ENCODE results near the gene TCTN1. TPM values are rescaled to one million over a fixed set of nuclear protein-coding genes. Genes with fewer than 3 reads are reported as not detected.

TCTN1 gene
- total RNA-seq, 1 donor from 2014 or later, result 24.4 TPM

Other genes starting within 250 kb of the TCTN1 start
- 64.8 TPM for gene ANAPC7, start 210.4 kb upstream of the TCTN1 start, total RNA-seq (ENCODE audit: unreplicated experiment)
- gene ARPC3, start 163.8 kb upstream of the TCTN1 start, total RNA-seq (ENCODE audit: unreplicated experiment), result 230 TPM
- 20.4 TPM for gene GPN3, start 145.9 kb upstream of the TCTN1 start, total RNA-seq (ENCODE audit: unreplicated experiment)
- gene FAM216A, start 145.3 kb upstream of the TCTN1 start, total RNA-seq (ENCODE audit: unreplicated experiment), result 3.1 TPM
- 116 TPM for gene VPS29, start 112.0 kb upstream of the TCTN1 start, total RNA-seq (ENCODE audit: unreplicated experiment)
- gene RAD9B, start 111.8 kb upstream of the TCTN1 start, total RNA-seq (ENCODE audit: unreplicated experiment), result 0.54 TPM
- gene PPTC7, start 30.8 kb upstream of the TCTN1 start, total RNA-seq (ENCODE audit: unreplicated experiment), result 13.7 TPM
- gene HVCN1, start 75.0 kb downstream of the TCTN1 start, total RNA-seq (ENCODE audit: unreplicated experiment), result 11.9 TPM
- 152 TPM for gene PPP1CC, start 128.8 kb downstream of the TCTN1 start, total RNA-seq (ENCODE audit: unreplicated experiment)
- gene CCDC63, start 232.9 kb downstream of the TCTN1 start, total RNA-seq (ENCODE audit: unreplicated experiment), result 0.36 TPM

All from endothelial cell (in vitro differentiated cells).